ENCODE measurements around the gene MTOR. TPM values are rescaled to one million over a fixed set of nuclear protein-coding genes. Genes with fewer than 3 reads are reported as not detected.
"Not testable (repeated sequence)": the region's sequence is repeated elsewhere in the genome, so short reads cannot be mapped to it uniquely, and the experiment has no call there.

MTOR gene
- total and polyA plus RNA-seq, 4 donors: 15.1 to 36.6 (median 26.9) TPM

DNA sequence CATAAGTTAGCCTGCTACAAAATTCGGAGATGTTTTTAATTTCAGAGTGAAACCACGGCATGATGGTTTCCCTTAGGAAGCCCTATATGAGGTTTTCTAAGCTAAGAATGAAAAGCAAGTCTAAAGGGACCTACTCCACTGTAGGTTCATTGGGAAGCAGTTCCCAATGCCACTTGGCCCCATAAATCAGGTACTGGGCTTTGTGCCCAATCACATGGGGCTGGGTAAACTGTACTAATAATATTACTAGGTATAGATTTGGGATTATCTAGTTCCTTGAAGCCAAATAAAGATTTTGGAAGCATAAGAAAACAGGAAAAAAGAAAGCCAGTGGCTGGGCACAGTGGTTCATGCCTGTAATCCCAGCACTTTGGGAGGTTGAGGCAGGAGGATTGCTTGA, 92.2 kb downstream of the MTOR start:
- DNase-seq (no peak), ATAC-seq (ENCODE audit: insufficient read depth, low FRiP score) (no peak)
- Histone ChIP-seq H3K4me3 (no peak overlapping the region), H3K4me1 (ENCODE audit: control insufficient read depth in 5 of 5, insufficient read depth in 5 of 5, low read length in 5 of 5) (no peaks in the 10 kb centered on the region), H3K36me3 (ENCODE audit: control insufficient read depth in 4 of 4, insufficient read depth in 4 of 4, low read length in 4 of 4) (peaks cover 0 to 9% (median 2%) of the 10 kb centered on the region in 4 donors), H3K27me3 (ENCODE audit: control insufficient read depth in 3 of 3, insufficient read depth in 3 of 3, low read length in 2 of 3) (no peaks in the 10 kb centered on the region), H3K9me3 (ENCODE audit: control insufficient read depth in 4 of 4, insufficient read depth in 3 of 4, low read length in 3 of 4) (no peaks in the 10 kb centered on the region), H3K27ac (ENCODE audit: low read depth in 1 of 2, low read length in 1 of 2) (no peak overlapping the region), H3K9ac (ENCODE audit: insufficient read depth in 1 of 2, low read length in 2 of 2) (no peak overlapping the region)
- TF ChIP-seq, protein P1, sequence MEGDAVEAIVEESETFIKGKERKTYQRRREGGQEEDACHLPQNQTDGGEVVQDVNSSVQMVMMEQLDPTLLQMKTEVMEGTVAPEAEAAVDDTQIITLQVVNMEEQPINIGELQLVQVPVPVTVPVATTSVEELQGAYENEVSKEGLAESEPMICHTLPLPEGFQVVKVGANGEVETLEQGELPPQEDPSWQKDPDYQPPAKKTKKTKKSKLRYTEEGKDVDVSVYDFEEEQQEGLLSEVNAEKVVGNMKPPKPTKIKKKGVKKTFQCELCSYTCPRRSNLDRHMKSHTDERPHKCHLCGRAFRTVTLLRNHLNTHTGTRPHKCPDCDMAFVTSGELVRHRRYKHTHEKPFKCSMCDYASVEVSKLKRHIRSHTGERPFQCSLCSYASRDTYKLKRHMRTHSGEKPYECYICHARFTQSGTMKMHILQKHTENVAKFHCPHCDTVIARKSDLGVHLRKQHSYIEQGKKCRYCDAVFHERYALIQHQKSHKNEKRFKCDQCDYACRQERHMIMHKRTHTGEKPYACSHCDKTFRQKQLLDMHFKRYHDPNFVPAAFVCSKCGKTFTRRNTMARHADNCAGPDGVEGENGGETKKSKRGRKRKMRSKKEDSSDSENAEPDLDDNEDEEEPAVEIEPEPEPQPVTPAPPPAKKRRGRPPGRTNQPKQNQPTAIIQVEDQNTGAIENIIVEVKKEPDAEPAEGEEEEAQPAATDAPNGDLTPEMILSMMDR (IDR thresholded peaks at IDR 0.05; ENCODE audit: control extremely low read depth, extremely low read depth): no peak
- 93 to 98% methylated on average over 2 of the region's 2 CpGs for WGBS, 2 donors

DNA sequence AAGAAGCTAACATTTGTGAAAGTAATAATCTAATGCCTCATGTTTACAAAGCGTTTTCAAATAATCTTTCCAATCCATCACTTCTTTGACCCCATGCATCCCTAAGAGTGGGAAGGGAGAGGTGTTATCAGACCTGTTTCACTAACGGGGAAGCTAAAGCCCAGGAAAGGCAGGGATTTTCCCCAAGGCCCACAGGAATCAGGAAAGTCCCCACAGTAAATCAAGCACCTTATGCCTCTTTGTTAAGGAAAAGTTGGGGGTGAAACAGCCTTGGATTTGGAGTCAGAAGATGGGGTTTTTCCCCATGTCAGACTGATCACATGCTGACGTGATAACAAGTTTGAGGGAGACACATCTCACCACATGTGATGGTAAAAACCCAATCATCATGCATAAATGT, 93.1 kb downstream of the MTOR start:
- TF ChIP-seq, protein P1 (IDR thresholded peaks at IDR 0.05; ENCODE audit: control extremely low read depth, extremely low read depth): no peak
- DNase-seq (no peak), ATAC-seq (ENCODE audit: insufficient read depth, low FRiP score) (no peak)
- no peak overlapping the region for H3K27ac ChIP-seq (ENCODE audit: low read depth in 1 of 2, low read length in 1 of 2)
- H3K4me1 ChIP-seq (ENCODE audit: control insufficient read depth in 5 of 5, insufficient read depth in 5 of 5, low read length in 5 of 5): no peaks in the 10 kb centered on the region
- no peaks in the 10 kb centered on the region for H3K9me3 ChIP-seq (ENCODE audit: control insufficient read depth in 4 of 4, insufficient read depth in 3 of 4, low read length in 3 of 4)
- peaks cover 0 to 9% (median 2%) of the 10 kb centered on the region in 4 donors for H3K36me3 ChIP-seq (ENCODE audit: control insufficient read depth in 4 of 4, insufficient read depth in 4 of 4, low read length in 4 of 4)
- no peak overlapping the region for H3K9ac ChIP-seq (ENCODE audit: insufficient read depth in 1 of 2, low read length in 2 of 2)
- 79 to 90% methylated on average over 3 of the region's 3 CpGs for WGBS, 2 donors
- no peaks in the 10 kb centered on the region for H3K27me3 ChIP-seq (ENCODE audit: control insufficient read depth in 3 of 3, insufficient read depth in 3 of 3, low read length in 2 of 3)
- no peak overlapping the region for H3K4me3 ChIP-seq

DNA sequence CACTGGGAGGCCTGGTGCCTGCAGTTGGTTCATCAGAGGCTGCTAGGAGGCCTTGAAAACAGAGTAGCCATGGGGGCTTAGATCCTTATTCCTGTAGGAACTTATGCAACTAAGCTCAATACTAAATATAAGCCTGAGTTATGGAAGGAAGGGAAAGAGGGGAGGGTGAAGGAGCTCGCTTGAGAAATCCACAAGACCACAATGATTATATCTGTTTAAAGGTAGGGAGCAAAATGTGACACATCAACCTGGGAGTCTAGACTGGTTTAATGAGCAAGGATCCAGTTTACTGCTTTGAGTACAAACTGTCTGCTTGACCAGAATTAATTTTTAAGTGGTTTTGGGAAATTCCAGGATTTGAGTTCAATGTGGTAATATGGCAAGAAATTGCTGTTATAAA, 93.6 kb downstream of the MTOR start:
- Histone ChIP-seq H3K4me1 (ENCODE audit: control insufficient read depth in 5 of 5, insufficient read depth in 5 of 5, low read length in 5 of 5) (no peaks in the 10 kb centered on the region), H3K4me3 (no peak overlapping the region), H3K36me3 (ENCODE audit: control insufficient read depth in 4 of 4, insufficient read depth in 4 of 4, low read length in 4 of 4) (peaks cover 0 to 9% (median 2%) of the 10 kb centered on the region in 4 donors), H3K9ac (ENCODE audit: insufficient read depth in 1 of 2, low read length in 2 of 2) (no peak overlapping the region), H3K27ac (ENCODE audit: low read depth in 1 of 2, low read length in 1 of 2) (no peak overlapping the region), H3K9me3 (ENCODE audit: control insufficient read depth in 4 of 4, insufficient read depth in 3 of 4, low read length in 3 of 4) (no peaks in the 10 kb centered on the region), H3K27me3 (ENCODE audit: control insufficient read depth in 3 of 3, insufficient read depth in 3 of 3, low read length in 2 of 3) (no peaks in the 10 kb centered on the region)
- DNase-seq (no peak), ATAC-seq (ENCODE audit: insufficient read depth, low FRiP score) (no peak)
- WGBS, 2 donors: 80 to 88% methylated on average over 1 of the region's 1 CpG
- TF ChIP-seq, protein P1 (IDR thresholded peaks at IDR 0.05; ENCODE audit: control extremely low read depth, extremely low read depth): no peak

DNA sequence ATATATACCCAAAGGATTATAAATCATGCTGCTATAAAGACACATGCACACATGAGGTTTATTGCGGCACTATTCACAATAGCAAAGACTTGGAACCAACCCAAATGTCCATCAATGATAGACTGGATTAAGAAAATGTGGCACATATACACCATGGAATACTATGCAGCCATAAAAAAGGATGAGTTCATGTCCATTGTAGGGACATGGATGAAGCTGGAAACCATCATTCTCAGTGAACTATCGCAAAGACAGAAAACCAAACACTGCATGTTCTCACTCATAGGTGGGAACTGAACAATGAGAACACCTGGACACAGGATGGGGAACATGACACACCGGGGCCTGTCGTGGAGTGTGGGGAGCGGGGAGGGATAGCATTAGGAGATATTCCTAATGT, 95.6 kb downstream of the MTOR start:
- H3K36me3 ChIP-seq (ENCODE audit: control insufficient read depth in 4 of 4, insufficient read depth in 4 of 4, low read length in 4 of 4); ATAC-seq (ENCODE audit: insufficient read depth, low FRiP score); H3K27ac ChIP-seq (ENCODE audit: low read depth in 1 of 2, low read length in 1 of 2); DNase-seq; H3K9ac ChIP-seq (ENCODE audit: insufficient read depth in 1 of 2, low read length in 2 of 2); H3K9me3 ChIP-seq (ENCODE audit: control insufficient read depth in 4 of 4, insufficient read depth in 3 of 4, low read length in 3 of 4); H3K27me3 ChIP-seq (ENCODE audit: control insufficient read depth in 3 of 3, insufficient read depth in 3 of 3, low read length in 2 of 3); H3K4me3 ChIP-seq; H3K4me1 ChIP-seq (ENCODE audit: control insufficient read depth in 5 of 5, insufficient read depth in 5 of 5, low read length in 5 of 5): not testable (repeated sequence)
- 97% methylated on average over 5 of the region's 5 CpGs for WGBS, 2 donors

DNA sequence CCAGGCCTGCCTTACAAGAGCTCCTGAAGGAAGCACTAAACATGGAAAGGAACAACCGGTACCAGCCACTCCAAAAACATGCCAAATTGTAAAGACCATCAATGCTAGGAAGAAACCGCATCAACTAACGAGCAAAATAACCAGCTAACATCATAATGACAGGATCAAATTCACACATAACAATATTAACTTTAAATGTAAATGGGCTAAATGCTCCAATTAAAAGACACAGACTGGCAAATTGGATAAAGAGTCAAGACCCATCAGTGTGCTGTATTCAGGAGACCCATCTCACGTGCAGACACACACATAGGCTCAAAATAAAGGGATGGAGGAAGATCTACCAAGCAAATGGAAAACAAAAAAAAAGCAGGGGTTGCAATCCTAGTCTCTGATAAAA, 99.6 kb downstream of the MTOR start:
- not testable (repeated sequence) for ATAC-seq (ENCODE audit: insufficient read depth, low FRiP score); H3K9me3 ChIP-seq (ENCODE audit: control insufficient read depth in 4 of 4, insufficient read depth in 3 of 4, low read length in 3 of 4); DNase-seq; H3K36me3 ChIP-seq (ENCODE audit: control insufficient read depth in 4 of 4, insufficient read depth in 4 of 4, low read length in 4 of 4); H3K4me3 ChIP-seq; H3K27me3 ChIP-seq (ENCODE audit: control insufficient read depth in 3 of 3, insufficient read depth in 3 of 3, low read length in 2 of 3); H3K9ac ChIP-seq (ENCODE audit: insufficient read depth in 1 of 2, low read length in 2 of 2); H3K27ac ChIP-seq (ENCODE audit: low read depth in 1 of 2, low read length in 1 of 2)
- H3K4me1 ChIP-seq (ENCODE audit: control insufficient read depth in 5 of 5, insufficient read depth in 5 of 5, low read length in 5 of 5): peaks cover 0 to 15% (median 7%) of the 10 kb centered on the region in 5 donors
- WGBS, 2 donors: 99 to 100% methylated on average over 3 of the region's 4 CpGs

Data from lung (tissue), 12 donors.